SK-N-MC (cell line): ENCODE measurements around the gene TMEM117.

Source experiments
- EZH2 ChIP-seq: fragments of 200-600 bp; sonication (generic); IDR thresholded peaks from one replicate; pipeline ENCODE4 v1.6.1; 2017; ENCODE audit warnings: antibody characterized with exemption
- FOXP2 ChIP-seq: optimal IDR thresholded peaks from 2 replicates; pipeline ENCODE3; 2011; ENCODE audit warnings: mild to moderate bottlenecking, moderate library complexity; ENCODE audit not compliant: insufficient read depth; ENCODE audit errors: extremely low read length, control extremely low read depth

DNA sequence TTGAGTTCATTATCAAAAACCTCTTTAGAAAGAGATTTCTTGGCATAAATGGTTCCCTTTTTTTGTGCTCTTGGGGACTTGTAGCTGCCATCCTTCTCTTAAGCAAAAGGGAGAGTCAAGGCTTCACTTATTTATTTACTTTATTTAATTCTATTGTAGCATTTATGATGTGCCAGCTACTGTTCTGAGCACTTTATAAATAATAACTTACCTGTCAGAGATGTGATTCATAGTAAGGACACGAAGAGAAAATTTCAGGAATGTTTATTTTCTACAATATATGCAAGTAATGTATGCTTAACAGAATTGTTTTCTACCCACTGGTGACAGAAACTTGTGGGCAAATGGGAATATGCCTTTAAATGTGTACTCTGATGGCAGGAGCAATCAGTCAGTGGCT lies 33.3 kb downstream of the TMEM117 start:
- no peak for TF ChIP-seq EZH2
- no peak for TF ChIP-seq FOXP2
